Keratinocyte (primary cell): ENCODE measurements around the gene B4GALT7. TPM values are rescaled to one million over a fixed set of nuclear protein-coding genes. Genes with fewer than 3 reads are reported as not detected.

Experiments
- DNase-seq: peaks from one replicate; pipeline ENCODE4 v3.0.0-alpha.2; 2011; ENCODE audit warnings: low read depth, missing footprints, low spot score
- FAIRE-seq: peaks from 2 replicates; lab custom pipeline; 2011; peaks lifted over from hg19 to GRCh38; lab: Jason Lieb, UNC
- H2AFZ ChIP-seq: 2 replicates; pipeline ENCODE4 v1.6.0; 2012; ENCODE audit warnings: low read length, control low read depth, inconsistent platforms; ENCODE audit not compliant: control insufficient read depth
- H3K27ac ChIP-seq: 2 replicates; pipeline ENCODE4 v1.5.1; 2011; ENCODE audit warnings: low read length; ENCODE audit not compliant: control insufficient read depth, insufficient read depth
- H3K27me3 ChIP-seq: 3 replicates; pipeline ENCODE4 v1.6.0; 2011; ENCODE audit warnings: low read length; ENCODE audit not compliant: control insufficient read depth, insufficient read depth; ENCODE audit errors: extremely low read depth
- H3K36me3 ChIP-seq, 2 experiments: 2 replicates in 1 of 2; 3 replicates in 1 of 2; pipeline ENCODE4 v1.5.1; 2011; ENCODE audit warnings: low read length in 2 of 2, mild to moderate bottlenecking in 1 of 2; ENCODE audit not compliant: control insufficient read depth in 2 of 2, insufficient read depth in 2 of 2; ENCODE audit errors: extremely low read depth in 1 of 2
- H3K4me1 ChIP-seq: 3 replicates; pipeline ENCODE4 v1.5.1; 2011; ENCODE audit warnings: low read length; ENCODE audit not compliant: control insufficient read depth, insufficient read depth; ENCODE audit errors: extremely low read depth
- H3K4me2 ChIP-seq: 3 replicates; pipeline ENCODE4 v1.6.0; 2011; ENCODE audit warnings: low read depth, low read length; ENCODE audit not compliant: control insufficient read depth, insufficient read depth; ENCODE audit errors: extremely low read depth
- H3K4me3 ChIP-seq, 3 experiments: fragments of 200-600 bp in 1 of 3; sonication (generic) in 1 of 3; 2 replicates in 2 of 3; 3 replicates in 1 of 3; pipeline ENCODE4 v1.5.1; 2011 to 2016; ENCODE audit warnings: low read length in 3 of 3, mild to moderate bottlenecking in 3 of 3, control low read depth in 2 of 3, inconsistent platforms in 1 of 3, low read depth in 1 of 3, mixed read lengths in 1 of 3, mixed run types in 1 of 3, moderate library complexity in 1 of 3; ENCODE audit not compliant: control insufficient read depth in 2 of 3, insufficient read depth in 2 of 3; ENCODE audit errors: extremely low read depth in 1 of 3
- H3K79me2 ChIP-seq: 2 replicates; pipeline ENCODE4 v1.6.0; 2012; ENCODE audit warnings: low read length; ENCODE audit not compliant: control insufficient read depth, insufficient read depth
- H3K9ac ChIP-seq: 3 replicates; pipeline ENCODE4 v1.6.0; 2011; ENCODE audit warnings: low read length; ENCODE audit not compliant: control insufficient read depth, insufficient read depth; ENCODE audit errors: extremely low read depth
- H3K9me1 ChIP-seq: 3 replicates; pipeline ENCODE4 v1.6.0; 2011; ENCODE audit warnings: low read length; ENCODE audit not compliant: control insufficient read depth, insufficient read depth; ENCODE audit errors: extremely low read depth
- H3K9me3 ChIP-seq: 2 replicates; pipeline ENCODE4 v1.5.1; 2012; ENCODE audit warnings: low read depth, low read length; ENCODE audit not compliant: control insufficient read depth
- H4K20me1 ChIP-seq: 3 replicates; pipeline ENCODE4 v1.6.0; 2011; ENCODE audit warnings: low read length; ENCODE audit not compliant: control insufficient read depth, insufficient read depth; ENCODE audit errors: extremely low read depth
- CTCF ChIP-seq, 3 experiments: IDR thresholded peaks in 1 of 3; conservative IDR thresholded peaks in 1 of 3; optimal IDR thresholded peaks in 1 of 3; 2 replicates in 2 of 3; 3 replicates in 1 of 3; pipeline versions ENCODE3 to v1.5.1; 2011; ENCODE audit warnings: low read length in 3 of 3, mild to moderate bottlenecking in 3 of 3, moderate library complexity in 2 of 3, control low read depth in 1 of 3, inconsistent platforms in 1 of 3; ENCODE audit not compliant: insufficient read depth in 2 of 3; ENCODE audit errors: extremely low read depth in 1 of 3
- EZH2 ChIP-seq: IDR thresholded peaks from one replicate; pipeline ENCODE4 v1.6.1; 2012; ENCODE audit warnings: inconsistent platforms, mild to moderate bottlenecking, low read length, moderate library complexity
- dilution Hi-C: fragments of 300-500 bp; cut with MboI; formaldehyde crosslinking; loops from one replicate; pipeline ENCODE4 v1.7.0; 2020; ENCODE audit warnings: low sequenced_read_pairs; ENCODE audit not compliant: extremely low pct_ligation_motif_present
- polyA plus RNA-seq, 5 experiments: library from polyadenylated mRNA; depleted of rRNA in 3 of 5; stranded (reverse) in 3 of 5; stranded (forward) in 1 of 5; unstranded in 1 of 5; fragments of >200 nt; gene quantifications; 1 replicate in 1 of 5; 2 replicates in 3 of 5; 3 replicates in 1 of 5; pipeline versions ENCODE4 v1.2.1 to v1.2.3, GENCODE V29; 2011 to 2012; ENCODE audit warnings: missing spikeins in 2 of 5, low read depth in 1 of 5, low replicate concordance in 1 of 5

B4GALT7 gene
- polyA plus RNA-seq, 1 donor (not counting 4 experiments of a cell fraction or from before 2014, with no cell fraction given), result 15.7 TPM

GRCh38 chr5:177595991-177596774 lies 3.7 kb upstream of the B4GALT7 start:
- Histone ChIP-seq H3K4me3 (no peak overlapping the region), H3K9me3 (no peaks in the 10 kb centered on the region), H3K79me2 (peaks cover 35% of the 10 kb centered on the region), H3K9me1 (no peaks in the 10 kb centered on the region), H3K4me1 (peaks cover 11% of the 10 kb centered on the region), H3K4me2 (no peak overlapping the region), H3K27me3 (no peaks in the 10 kb centered on the region), H2AFZ (no peak overlapping the region), H3K36me3 (peaks cover 36% of the 10 kb centered on the region in 2 experiments), H3K27ac (no peak overlapping the region), H4K20me1 (no peaks in the 10 kb centered on the region), H3K9ac (no peak overlapping the region)
- FAIRE-seq (no peak), DNase-seq (no peak)
- dilution Hi-C loops, result no loop called here
- TF ChIP-seq CTCF (optimal IDR thresholded peaks at IDR 0.05 in 1 of 3, IDR thresholded peaks at IDR 0.05 in 1 of 3, conservative IDR thresholded peaks at IDR 0.05 in 1 of 3; ENCODE audit: extremely low read depth in 1 of 3, insufficient read depth in 2 of 3, low read length in 3 of 3) (no peak), EZH2 (no peak)

DNA sequence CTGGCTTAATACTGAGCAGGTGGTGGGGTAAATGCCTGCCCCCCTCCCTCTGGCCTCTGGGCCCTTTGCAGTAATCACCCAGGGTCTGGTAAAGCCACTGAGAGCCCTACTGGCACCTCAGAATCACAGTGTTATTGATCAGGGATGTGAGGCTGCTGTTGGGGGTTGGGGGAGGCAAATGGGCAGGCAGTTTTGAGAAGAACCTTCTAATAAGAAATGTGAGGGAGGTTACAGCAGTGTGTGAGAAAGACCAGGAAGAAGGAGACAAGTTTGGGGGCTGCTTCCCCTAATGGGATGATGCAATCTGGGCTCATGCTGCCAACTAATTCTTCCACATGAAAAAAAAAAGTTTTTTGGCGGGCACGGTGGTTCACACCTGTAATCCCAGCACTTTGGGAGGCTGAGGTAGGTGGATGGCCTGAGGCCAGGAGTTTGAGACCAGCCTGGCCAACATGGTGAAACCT lies 3.1 kb upstream of the B4GALT7 start:
- Histone ChIP-seq H3K9me1 (no peaks in the 10 kb centered on the region), H2AFZ (no peak overlapping the region), H3K9ac (no peak overlapping the region), H3K9me3 (no peaks in the 10 kb centered on the region), H3K27me3 (no peaks in the 10 kb centered on the region), H3K4me3 (no peak overlapping the region), H3K79me2 (peaks cover 35% of the 10 kb centered on the region), H4K20me1 (no peaks in the 10 kb centered on the region), H3K4me1 (peaks cover 13% of the 10 kb centered on the region), H3K36me3 (peaks cover 36% of the 10 kb centered on the region in 2 experiments), H3K4me2 (no peak overlapping the region), H3K27ac (no peak overlapping the region)
- dilution Hi-C loops, result no loop called here
- FAIRE-seq (no peak), DNase-seq (no peak)
- TF ChIP-seq CTCF (optimal IDR thresholded peaks at IDR 0.05 in 1 of 3, IDR thresholded peaks at IDR 0.05 in 1 of 3, conservative IDR thresholded peaks at IDR 0.05 in 1 of 3; ENCODE audit: extremely low read depth in 1 of 3, insufficient read depth in 2 of 3, low read length in 3 of 3) (no peak), EZH2 (no peak)
